GM19025 (cell line): ENCODE measurements around the gene SLC12A5.

ENCODE experiments used
- ATAC-seq: cut with Tn5 transposase; IDR thresholded peaks from one replicate; pipeline ENCODE4 v1.9.1; 2021; ENCODE audit warnings: mild to moderate bottlenecking, low read depth, moderate library complexity; ENCODE audit not compliant: unreplicated experiment

The SLC12A5 gene

GRCh38 chr20:46023999-46024398 is 5.0 kb upstream of the SLC12A5 start:
- ATAC-seq: no peak

- ATAC-seq: no peak
Observed at GRCh38 chr20:46025376-46025783, 3.6 kb upstream of the SLC12A5 start.

- no peak for ATAC-seq
Observed at GRCh38 chr20:46027245-46027853, 1.7 kb upstream of the SLC12A5 start.

GRCh38 chr20:46028110-46028509 is 905 bp upstream of the SLC12A5 start:
- no peak for ATAC-seq

- ATAC-seq: no peak
Observed at GRCh38 chr20:46030284-46031013, 1.4 kb downstream of the SLC12A5 start.

- ATAC-seq: no peak
Observed at GRCh38 chr20:46031014-46031569, 2.1 kb downstream of the SLC12A5 start.

GRCh38 chr20:46031701-46032254 is 2.8 kb downstream of the SLC12A5 start:
- ATAC-seq: no peak

- no peak for ATAC-seq
Observed at GRCh38 chr20:46034039-46034438, 5.0 kb downstream of the SLC12A5 start.

- no peak for ATAC-seq
Observed at GRCh38 chr20:46035253-46035652, 6.2 kb downstream of the SLC12A5 start.

- ATAC-seq: no peak
Observed at GRCh38 chr20:46035713-46036112, 6.7 kb downstream of the SLC12A5 start.

GRCh38 chr20:46036370-46036769 is 7.4 kb downstream of the SLC12A5 start:
- ATAC-seq: no peak

- no peak for ATAC-seq
Observed at GRCh38 chr20:46037036-46037435, 8.0 kb downstream of the SLC12A5 start.

- no peak for ATAC-seq
Observed at GRCh38 chr20:46040902-46041535, 12.0 kb downstream of the SLC12A5 start.

GRCh38 chr20:46043556-46043955 is 14.5 kb downstream of the SLC12A5 start:
- ATAC-seq: no peak

GRCh38 chr20:46044896-46045295 is 15.9 kb downstream of the SLC12A5 start:
- no peak for ATAC-seq

- no peak for ATAC-seq
Observed at GRCh38 chr20:46046588-46047310, 17.7 kb downstream of the SLC12A5 start.

GRCh38 chr20:46047821-46048220 is 18.8 kb downstream of the SLC12A5 start:
- ATAC-seq: no peak

- ATAC-seq: no peak
Observed at GRCh38 chr20:46049190-46049589, 20.2 kb downstream of the SLC12A5 start.

GRCh38 chr20:46049815-46050214 is 20.8 kb downstream of the SLC12A5 start:
- no peak for ATAC-seq

GRCh38 chr20:46050444-46050843 is 21.4 kb downstream of the SLC12A5 start:
- ATAC-seq: no peak

GRCh38 chr20:46050885-46051284 is 21.9 kb downstream of the SLC12A5 start:
- no peak for ATAC-seq
